ENCODE results near the gene CLNK.

CLNK gene

DNA sequence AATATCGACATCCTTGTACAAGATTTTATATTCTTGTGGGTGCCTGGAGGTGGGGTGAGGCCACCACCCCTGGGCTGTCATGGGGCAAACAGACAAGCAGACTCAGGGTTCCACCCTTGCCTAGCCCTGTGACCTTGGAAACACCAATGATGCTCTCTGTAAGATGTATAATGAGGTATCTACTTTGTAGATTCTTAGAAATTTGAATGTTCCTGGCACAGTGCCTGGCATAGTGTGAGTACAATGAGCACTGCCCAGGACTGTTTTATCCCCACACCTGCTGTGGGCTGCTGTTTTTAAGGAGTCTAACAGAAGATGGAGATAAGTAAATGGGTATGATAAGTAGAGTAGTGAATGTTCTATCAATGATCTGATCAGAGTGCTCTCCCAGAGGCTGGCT lies 230.4 kb downstream of the CLNK start:
- TF ChIP-seq ZNF274 (IDR thresholded peaks at IDR 0.05; ENCODE audit: low read depth, low read length) (no peak), SUZ12 (IDR thresholded peaks at IDR 0.05; ENCODE audit: extremely low read depth, insufficient read depth, insufficient read length) (no peak), YY1 (IDR thresholded peaks at IDR 0.05; ENCODE audit: insufficient read depth, insufficient read length) (no peak)

DNA sequence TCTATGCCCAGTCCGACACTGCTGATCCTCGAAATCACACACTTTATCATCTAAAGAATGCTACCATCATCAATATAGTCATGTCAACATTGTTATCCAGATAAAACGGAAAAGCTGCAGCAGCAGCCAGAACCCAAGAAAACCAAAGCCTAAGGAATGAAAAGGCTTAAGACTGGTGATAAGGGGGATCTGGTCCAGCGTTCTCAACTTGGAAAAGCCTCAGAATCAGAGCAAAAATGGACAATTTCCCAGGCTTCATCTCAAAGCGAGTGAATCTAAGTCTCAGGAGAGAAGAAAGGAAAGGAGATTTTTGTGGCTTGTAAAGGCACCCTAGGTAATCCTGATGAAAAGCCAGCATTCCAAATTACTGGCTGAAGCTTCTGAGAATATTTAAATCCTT lies 235.6 kb downstream of the CLNK start:
- no peak for DNase-seq (ENCODE audit: low read depth, low spot score)
- Histone ChIP-seq H3K4me3 (ENCODE audit: insufficient read length, low read depth) (no peak overlapping the region), H3K27me3 (ENCODE audit: insufficient read depth, insufficient read length) (no peaks in the 10 kb centered on the region), H3K36me3 (ENCODE audit: insufficient read depth, insufficient read length, low read length) (peaks cover 89% of the 10 kb centered on the region), H3K4me1 (ENCODE audit: insufficient read depth, insufficient read length) (no peaks in the 10 kb centered on the region), H3K9ac (ENCODE audit: insufficient read length, low read depth) (no peak overlapping the region), H3K9me3 (ENCODE audit: insufficient read depth, low read length) (peaks cover 7% of the 10 kb centered on the region; the same call in 1 of the 2 replicates)
- TF ChIP-seq ZNF274 (IDR thresholded peaks at IDR 0.05; ENCODE audit: low read depth, low read length) (no peak), YY1 (IDR thresholded peaks at IDR 0.05; ENCODE audit: insufficient read depth, insufficient read length) (no peak), SUZ12 (IDR thresholded peaks at IDR 0.05; ENCODE audit: extremely low read depth, insufficient read depth, insufficient read length) (no peak)

More for the DNA sequence above, 230.4 kb downstream of the CLNK start:
- Histone ChIP-seq H3K4me1 (ENCODE audit: insufficient read depth, insufficient read length) (no peaks in the 10 kb centered on the region), H3K27me3 (ENCODE audit: insufficient read depth, insufficient read length) (peaks cover 18% of the 10 kb centered on the region), H3K9me3 (ENCODE audit: insufficient read depth, low read length) (0 out of 2 replicates have a peak, but pooled peaks cover 4% of the 10 kb centered on the region), H3K9ac (ENCODE audit: insufficient read length, low read depth) (no peak overlapping the region), H3K36me3 (ENCODE audit: insufficient read depth, insufficient read length, low read length) (peaks cover 56% of the 10 kb centered on the region), H3K4me3 (ENCODE audit: insufficient read length, low read depth) (no peak overlapping the region)
- DNase-seq (ENCODE audit: low read depth, low spot score) = no peak

DNA sequence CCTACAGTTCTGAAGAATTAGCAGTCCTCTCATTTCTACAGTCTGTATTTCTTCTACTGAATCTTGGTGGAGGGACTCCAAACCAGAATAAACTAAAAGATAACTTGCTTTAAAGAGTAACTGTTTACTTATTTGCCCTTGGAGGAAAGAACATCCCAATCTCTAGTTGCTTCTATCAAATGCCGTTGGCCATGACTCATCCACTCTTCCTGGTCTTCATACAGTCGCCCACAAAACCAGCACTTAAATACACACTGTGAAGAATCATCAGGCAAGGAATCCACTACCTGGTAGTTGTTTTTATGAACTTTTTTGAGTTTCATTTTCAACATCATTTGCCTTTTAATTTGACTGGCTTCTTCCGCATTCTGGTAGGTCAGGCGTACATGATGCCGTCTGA lies 241.6 kb downstream of the CLNK start:
- peaks cover 53% of the 10 kb centered on the region for H3K36me3 ChIP-seq (ENCODE audit: insufficient read depth, insufficient read length, low read length)
- no peaks in the 10 kb centered on the region for H3K27me3 ChIP-seq (ENCODE audit: insufficient read depth, insufficient read length)
- H3K4me1 ChIP-seq (ENCODE audit: insufficient read depth, insufficient read length) = no peaks in the 10 kb centered on the region
- no peak overlapping the region for H3K4me3 ChIP-seq (ENCODE audit: insufficient read length, low read depth)
- no peak for DNase-seq (ENCODE audit: low read depth, low spot score)
- peaks cover 10% of the 10 kb centered on the region; the same call in 1 of the 2 replicates for H3K9me3 ChIP-seq (ENCODE audit: insufficient read depth, low read length)
- H3K9ac ChIP-seq (ENCODE audit: insufficient read length, low read depth) = no peak overlapping the region
- TF ChIP-seq SUZ12 (IDR thresholded peaks at IDR 0.05; ENCODE audit: extremely low read depth, insufficient read depth, insufficient read length) = no peak
- TF ChIP-seq YY1 (IDR thresholded peaks at IDR 0.05; ENCODE audit: insufficient read depth, insufficient read length) = no peak
- no peak for TF ChIP-seq ZNF274 (IDR thresholded peaks at IDR 0.05; ENCODE audit: low read depth, low read length)

DNA sequence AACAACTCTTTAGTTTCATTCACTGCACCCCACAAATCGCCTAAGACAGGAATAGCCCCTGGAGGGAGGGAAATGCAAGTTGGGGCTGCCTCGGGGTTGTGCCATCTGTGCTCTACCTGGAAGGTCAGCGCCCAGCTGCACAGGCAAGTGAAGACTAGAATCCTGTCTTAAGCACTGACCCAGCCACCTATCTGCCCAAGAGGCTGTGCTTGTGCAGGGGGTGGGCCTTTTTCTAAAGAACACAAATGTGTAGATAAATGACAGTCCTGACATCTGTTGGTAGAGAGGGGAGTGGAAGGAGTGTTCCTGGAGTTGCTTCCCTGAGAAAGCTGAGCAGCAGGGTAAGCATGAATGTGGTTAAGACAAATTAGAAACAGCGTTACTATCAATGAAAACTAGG lies 243.1 kb downstream of the CLNK start:
- Histone ChIP-seq H3K27me3 (ENCODE audit: insufficient read depth, insufficient read length) (no peaks in the 10 kb centered on the region), H3K9ac (ENCODE audit: insufficient read length, low read depth) (no peak overlapping the region), H3K36me3 (ENCODE audit: insufficient read depth, insufficient read length, low read length) (peaks cover 50% of the 10 kb centered on the region), H3K4me3 (ENCODE audit: insufficient read length, low read depth) (no peak overlapping the region), H3K9me3 (ENCODE audit: insufficient read depth, low read length) (peaks cover 10% of the 10 kb centered on the region; the same call in 1 of the 2 replicates), H3K4me1 (ENCODE audit: insufficient read depth, insufficient read length) (no peaks in the 10 kb centered on the region)
- no peak for DNase-seq (ENCODE audit: low read depth, low spot score)
- TF ChIP-seq YY1 (IDR thresholded peaks at IDR 0.05; ENCODE audit: insufficient read depth, insufficient read length) = no peak

DNA sequence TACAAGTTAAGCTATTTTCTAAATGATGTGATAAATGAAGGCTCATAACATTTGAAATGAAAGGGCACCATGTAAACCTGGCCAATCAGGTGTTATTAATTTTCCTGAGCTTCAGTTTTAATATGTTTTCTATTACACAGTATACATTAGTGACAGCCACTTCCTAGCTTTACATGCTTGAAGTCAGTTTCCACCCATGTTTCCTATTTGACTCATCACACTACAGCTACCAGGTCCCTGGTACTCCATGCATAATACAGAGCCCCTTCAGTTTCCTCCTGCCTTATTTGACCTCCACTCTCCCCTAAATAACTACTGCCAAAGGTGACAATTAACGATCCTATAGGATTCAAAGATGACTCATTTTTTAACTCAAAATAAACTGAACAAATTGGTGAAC lies 245.6 kb downstream of the CLNK start:
- Histone ChIP-seq H3K4me3 (ENCODE audit: insufficient read length, low read depth) (no peak overlapping the region), H3K36me3 (ENCODE audit: insufficient read depth, insufficient read length, low read length) (peaks cover 24% of the 10 kb centered on the region), H3K9me3 (ENCODE audit: insufficient read depth, low read length) (peaks cover 2% of the 10 kb centered on the region; the same call in 1 of the 2 replicates), H3K9ac (ENCODE audit: insufficient read length, low read depth) (no peak overlapping the region), H3K27me3 (ENCODE audit: insufficient read depth, insufficient read length) (no peaks in the 10 kb centered on the region), H3K4me1 (ENCODE audit: insufficient read depth, insufficient read length) (no peaks in the 10 kb centered on the region)
- no peak for DNase-seq (ENCODE audit: low read depth, low spot score)
- no peak for TF ChIP-seq SUZ12 (IDR thresholded peaks at IDR 0.05; ENCODE audit: extremely low read depth, insufficient read depth, insufficient read length)
- no peak for TF ChIP-seq YY1 (IDR thresholded peaks at IDR 0.05; ENCODE audit: insufficient read depth, insufficient read length)
- no peak for TF ChIP-seq ZNF274 (IDR thresholded peaks at IDR 0.05; ENCODE audit: low read depth, low read length)

DNA sequence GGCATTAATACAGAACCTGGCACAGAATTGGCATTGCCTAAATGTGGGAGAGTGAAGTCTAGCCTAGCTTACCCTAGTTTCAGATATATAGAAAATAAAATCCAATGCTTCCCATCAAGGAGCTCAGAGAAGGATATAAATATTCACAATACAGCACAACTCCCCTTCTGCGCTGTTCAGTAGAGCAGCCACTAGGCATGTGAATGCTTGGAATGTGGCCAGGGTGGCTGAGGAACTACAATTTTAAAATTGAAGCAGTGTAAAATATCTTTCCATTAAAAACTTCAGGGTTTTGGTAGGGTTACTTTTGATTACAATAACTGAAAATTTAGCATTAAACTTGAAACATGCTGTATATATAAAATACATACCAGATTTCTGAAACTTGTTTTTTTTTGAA lies 246.8 kb downstream of the CLNK start:
- H3K4me1 ChIP-seq (ENCODE audit: insufficient read depth, insufficient read length) = no peaks in the 10 kb centered on the region
- no peak overlapping the region for H3K4me3 ChIP-seq (ENCODE audit: insufficient read length, low read depth)
- no peak overlapping the region for H3K9ac ChIP-seq (ENCODE audit: insufficient read length, low read depth)
- H3K27me3 ChIP-seq (ENCODE audit: insufficient read depth, insufficient read length) = no peaks in the 10 kb centered on the region
- peaks cover 15% of the 10 kb centered on the region for H3K36me3 ChIP-seq (ENCODE audit: insufficient read depth, insufficient read length, low read length)
- TF ChIP-seq YY1 (IDR thresholded peaks at IDR 0.05; ENCODE audit: insufficient read depth, insufficient read length) = no peak
- TF ChIP-seq ZNF274 (IDR thresholded peaks at IDR 0.05; ENCODE audit: low read depth, low read length) = no peak
- TF ChIP-seq SUZ12 (IDR thresholded peaks at IDR 0.05; ENCODE audit: extremely low read depth, insufficient read depth, insufficient read length) = no peak
- no peak for DNase-seq (ENCODE audit: low read depth, low spot score)
- H3K9me3 ChIP-seq (ENCODE audit: insufficient read depth, low read length) = no peaks in the 10 kb centered on the region
